Hippocampal formation (tissue), 2 donors: ENCODE measurements around the gene TAF12.
"Not testable (repeated sequence)": the region's sequence is repeated elsewhere in the genome, so short reads cannot be mapped to it uniquely, and the experiment has no call there.

Experiments used
- DNase-seq, 2 donors: peaks; one replicate each; lab custom pipeline; 2025; lab: John Stamatoyannopoulos, UW

Gene TAF12

DNA sequence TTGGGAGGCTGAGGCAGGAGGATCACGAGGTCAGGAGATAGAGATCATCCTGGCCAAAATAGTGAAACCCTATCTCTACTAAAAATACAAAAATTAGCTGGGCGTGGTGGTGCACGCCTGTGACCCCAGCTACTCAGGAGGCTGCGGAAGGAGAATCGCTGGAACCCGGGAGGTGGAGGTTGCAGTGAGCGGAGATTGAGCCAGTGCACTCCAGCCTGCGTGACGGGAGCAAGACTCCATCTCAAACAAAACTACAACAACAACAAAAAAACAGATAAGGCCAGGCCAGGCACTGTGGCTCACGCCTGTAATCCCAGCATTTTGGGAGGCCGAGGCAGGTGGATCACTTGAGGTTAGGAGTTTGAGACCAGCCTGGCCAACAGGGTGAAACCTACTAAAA lies 2.5 kb upstream of the TAF12 start:
- not testable (repeated sequence) for DNase-seq

DNA sequence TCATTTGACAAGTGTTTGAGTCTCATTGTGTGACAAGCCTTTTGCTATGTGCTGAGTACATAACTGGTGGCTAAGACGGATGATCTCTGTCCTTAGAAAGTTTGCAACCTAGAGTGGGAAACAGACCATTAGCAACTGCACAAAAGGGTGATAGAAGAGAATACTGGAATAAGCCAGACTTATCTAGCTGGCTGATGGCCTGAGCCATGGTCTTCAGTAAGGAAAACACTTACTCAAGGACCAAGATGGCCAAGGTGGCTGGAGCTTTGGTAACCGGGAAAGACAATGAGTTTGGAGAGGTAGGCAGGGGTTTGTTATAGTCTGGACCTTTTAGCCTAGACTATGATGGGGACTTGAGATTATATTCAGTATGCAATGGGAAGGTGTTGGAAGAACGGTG lies 1.6 kb upstream of the TAF12 start:
- DNase-seq, result no peak

DNA sequence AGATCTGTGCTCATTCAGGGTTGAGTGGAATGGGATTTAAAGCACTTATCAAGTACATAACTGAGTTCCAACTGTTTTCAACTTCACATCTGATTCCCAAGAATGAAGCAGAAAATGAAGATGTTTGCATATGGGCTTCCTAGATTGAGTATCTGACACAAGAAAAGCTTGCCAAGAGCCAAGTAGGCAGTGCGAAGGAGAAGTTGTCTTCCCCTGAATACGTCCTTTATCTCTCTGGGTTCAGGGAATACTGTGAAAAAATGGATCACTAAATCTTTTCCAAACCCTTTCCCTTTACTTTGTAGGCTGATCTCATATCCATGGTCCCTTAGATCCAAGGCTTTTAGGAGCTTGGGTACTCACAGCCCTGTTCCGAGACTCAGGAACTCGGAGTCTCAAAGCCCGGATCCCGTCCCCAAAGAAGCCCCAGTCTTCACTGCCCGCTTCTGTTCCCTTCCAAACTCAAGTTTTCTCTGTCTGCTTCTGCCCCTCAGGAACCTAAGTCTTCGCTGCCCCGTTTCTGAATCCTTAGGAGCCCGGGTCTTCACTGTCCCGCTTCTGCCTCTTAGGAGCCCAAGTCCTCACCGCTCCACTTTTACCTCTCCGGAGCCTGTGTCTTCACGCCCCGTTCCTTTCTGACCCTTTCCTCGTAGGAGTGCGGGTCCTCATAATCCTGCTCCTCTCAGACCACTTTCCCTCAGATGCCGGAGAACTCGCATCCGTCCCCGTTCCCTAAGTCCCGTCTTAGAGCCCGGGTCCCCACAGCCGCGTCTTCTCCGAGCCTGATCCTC lies 616 bp downstream of the TAF12 start:
- DNase-seq, result no peak

DNA sequence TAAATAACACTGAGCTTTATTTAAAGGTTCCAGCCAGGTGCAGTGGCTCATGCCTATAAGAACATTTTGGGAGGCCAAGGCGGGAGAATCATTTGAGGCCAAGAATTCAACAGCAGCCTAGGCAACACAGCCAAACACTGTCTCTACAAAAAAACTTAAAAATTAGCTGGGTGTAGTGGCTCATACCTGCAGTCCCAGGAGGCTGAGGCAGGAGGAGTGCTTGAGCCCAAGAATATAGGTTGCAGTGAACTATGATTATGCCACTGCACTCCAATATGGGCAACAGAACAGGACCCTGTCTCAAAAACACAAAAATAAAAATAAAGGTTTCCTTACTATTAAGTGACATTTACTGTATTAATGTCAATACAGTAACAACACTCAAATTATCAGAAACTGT lies 2.1 kb downstream of the TAF12 start:
- DNase-seq, result no peak

DNA sequence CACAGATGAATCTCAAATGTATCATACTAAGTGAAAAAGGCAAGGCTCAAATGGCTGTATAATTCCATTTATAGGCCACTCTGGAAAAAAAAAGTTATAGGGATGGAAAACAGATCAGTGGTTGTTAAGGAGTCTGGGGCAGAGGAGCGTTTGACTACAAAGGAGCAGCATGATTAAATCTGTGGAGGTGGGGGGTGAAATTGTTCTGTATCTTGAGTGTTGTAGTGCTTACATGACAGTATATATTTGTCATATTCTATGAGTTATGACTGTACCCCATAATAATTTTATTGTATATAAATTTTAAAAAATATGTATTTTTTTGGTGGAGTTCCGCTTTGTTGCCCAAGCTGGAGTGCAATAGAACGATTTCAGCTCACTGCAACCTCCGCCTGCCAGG lies 10.3 kb downstream of the TAF12 start:
- no peak for DNase-seq

DNA sequence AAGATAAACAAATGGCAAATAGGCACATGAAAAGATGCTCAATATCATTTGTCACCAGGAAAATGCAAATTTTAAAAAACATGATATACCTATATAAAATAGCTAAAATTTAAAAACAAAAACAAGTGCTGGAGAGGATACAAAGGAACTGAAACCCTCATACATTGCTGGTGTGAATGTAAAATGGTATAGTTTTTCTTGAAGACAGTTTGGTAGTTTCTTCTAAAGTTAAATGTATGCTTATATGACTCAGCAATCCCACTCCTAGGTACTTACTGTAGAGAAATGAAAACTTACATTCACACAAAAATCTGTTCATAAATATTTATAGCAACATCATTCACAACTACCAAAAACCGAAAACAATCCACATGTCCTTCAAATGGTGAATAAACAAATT lies 11.2 kb downstream of the TAF12 start:
- DNase-seq, result no peak

DNA sequence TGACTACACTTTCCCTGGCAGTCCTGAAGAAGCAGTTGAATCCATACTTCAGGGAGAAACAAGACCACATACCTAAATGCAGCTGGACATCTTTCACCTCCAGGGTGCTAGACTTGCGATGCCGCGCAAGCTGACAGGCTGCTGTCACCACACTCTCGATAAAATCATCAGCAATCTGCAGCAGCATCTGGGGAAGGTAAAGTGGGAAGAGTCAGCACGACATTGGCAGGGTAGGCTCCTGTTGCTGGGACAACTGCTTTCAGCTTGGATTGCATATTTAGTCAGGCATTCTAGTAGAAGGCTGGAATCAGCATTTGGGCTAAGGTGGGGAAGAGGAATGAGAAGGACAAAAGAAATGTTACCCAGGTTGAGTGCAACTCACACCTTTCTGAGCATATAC lies 29.7 kb downstream of the TAF12 start:
- DNase-seq, result no peak

DNA sequence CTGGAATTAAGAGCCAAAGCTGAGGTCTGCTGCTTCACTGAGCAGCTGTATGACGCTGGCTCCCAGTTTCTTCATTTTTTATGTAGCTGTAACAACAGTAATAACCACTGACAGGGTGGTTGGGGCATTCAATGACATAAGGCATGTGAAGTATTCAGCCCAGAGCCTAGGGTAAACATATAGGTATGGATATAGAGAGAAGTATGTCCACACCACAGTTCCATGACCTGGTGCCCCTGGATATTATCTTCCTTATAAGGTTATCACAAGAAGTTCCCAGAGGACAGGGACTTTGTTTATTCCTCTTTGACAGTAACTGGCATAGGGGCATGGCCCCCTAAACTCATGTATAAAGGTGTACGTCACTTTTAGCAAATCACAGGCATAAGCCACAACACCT lies 36.1 kb downstream of the TAF12 start:
- DNase-seq, result no peak

DNA sequence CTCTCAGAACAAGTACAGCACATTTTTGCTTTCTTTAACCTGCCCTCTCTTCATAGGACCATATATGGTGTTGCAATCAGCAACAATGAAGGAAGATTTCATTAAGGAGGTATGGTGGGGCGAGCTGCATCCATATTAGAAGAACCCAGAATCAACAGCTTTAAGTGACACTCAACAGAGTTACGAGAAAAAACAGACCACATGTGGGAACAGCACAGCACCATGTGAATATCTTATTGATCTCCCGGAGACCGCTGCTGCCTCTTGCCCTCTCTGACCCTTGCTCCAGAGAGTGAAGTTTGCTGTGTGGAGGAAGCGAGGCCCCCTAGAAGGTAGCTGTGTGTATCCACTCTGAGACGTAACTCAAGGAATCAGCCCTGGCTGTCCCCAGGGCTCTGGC lies 37.9 kb downstream of the TAF12 start:
- no peak for DNase-seq

DNA sequence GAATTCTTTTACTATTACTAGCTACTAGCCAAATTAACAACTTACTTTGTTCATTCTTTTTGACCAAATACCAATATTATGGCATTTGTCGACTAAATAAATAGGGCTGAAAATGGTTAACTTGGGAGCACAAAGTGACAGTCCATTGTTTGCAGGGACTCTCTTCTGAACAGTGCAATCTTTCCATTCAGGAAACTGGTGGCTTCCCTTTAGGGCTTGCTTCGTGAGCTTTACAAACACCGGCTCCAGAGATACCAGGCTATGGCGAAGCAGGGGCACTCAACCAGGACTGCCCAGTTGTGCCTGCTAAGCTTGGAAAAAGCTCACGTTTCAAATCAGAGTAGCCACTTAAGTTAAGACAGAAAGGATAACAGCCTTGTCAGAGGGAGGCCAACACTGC lies 38.5 kb downstream of the TAF12 start:
- DNase-seq, result no peak

DNA sequence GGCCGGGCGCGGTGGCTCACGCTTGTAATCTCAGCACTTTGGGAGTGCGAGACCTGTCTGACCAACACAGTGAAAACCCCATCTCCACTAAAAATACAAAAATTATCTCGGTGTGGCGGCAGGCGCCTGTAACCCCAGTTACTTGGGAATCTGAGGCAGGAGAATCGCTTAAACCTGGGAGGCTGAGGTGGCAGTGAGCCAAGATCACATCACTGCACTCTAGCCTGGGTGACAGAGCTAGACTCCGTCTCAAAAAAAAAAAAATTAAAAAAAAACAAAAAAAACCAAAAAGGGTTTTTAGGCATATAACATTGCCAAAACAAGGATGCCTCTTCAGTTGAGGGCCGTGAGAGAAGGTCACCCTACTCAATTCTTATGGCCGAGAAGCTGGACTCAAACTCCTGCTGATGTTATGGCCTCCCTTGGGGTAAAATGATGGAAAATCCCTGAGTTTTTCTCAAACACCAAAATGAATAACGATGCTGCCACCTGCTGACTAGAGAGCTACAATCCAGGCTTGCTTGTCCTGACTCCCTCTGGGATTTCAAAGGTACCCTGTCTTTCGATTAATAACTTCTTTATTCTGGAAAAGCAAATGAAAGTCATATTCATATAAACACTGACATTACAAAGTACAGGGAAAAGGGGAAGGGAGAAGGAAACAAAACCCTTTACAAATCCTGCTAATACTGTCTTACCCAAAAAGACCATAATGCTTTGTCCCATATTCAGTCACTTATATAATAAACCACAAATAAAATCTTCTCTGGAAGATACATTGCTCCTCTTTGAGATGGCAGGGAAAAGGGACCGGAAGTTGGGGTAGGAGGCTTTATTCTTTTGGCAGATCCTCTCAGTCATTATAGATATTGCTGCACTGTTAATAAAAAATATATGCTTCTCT lies 40.1 kb downstream of the TAF12 start:
- peak; percentile 48 to 88 for DNase-seq

DNA sequence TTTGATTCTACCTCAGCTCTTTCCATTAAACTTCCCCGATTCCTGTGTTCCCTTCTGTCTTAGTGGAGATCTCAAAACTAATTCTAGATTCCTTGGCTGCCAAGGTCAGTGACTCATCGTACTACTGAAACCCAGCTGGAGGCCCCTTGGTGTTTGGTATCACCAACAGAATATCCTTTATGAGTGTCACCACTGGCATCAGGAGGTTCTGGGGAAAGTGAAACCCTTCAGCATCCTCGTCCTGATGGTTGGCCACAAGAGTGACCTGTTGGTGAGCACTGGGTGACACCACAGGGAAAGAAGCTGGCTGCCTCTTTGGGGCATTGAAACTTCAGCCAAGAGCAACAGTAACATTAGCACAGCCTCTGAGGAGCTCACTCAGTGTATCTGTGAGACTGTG lies 41.2 kb downstream of the TAF12 start:
- DNase-seq, result no peak

DNA sequence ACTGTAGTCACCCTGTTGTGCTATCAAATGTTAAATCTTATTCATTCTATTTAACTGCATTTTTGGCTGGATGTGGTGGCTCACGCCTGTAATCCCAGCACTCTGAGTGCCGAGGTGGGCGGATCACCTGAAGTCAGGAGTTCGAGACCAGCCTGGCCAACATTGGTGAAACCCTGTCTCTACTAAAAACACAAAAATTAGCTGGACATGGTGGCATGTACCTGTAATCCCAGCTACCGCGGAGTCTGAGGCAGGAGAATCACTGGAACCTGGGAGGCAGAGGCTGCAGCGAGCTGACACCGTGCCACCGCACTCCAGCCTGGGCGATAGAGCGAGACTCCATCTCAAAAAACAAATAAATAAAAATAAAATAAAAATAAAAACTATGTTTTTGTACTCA lies 46.6 kb downstream of the TAF12 start:
- DNase-seq, result not testable (repeated sequence)

DNA sequence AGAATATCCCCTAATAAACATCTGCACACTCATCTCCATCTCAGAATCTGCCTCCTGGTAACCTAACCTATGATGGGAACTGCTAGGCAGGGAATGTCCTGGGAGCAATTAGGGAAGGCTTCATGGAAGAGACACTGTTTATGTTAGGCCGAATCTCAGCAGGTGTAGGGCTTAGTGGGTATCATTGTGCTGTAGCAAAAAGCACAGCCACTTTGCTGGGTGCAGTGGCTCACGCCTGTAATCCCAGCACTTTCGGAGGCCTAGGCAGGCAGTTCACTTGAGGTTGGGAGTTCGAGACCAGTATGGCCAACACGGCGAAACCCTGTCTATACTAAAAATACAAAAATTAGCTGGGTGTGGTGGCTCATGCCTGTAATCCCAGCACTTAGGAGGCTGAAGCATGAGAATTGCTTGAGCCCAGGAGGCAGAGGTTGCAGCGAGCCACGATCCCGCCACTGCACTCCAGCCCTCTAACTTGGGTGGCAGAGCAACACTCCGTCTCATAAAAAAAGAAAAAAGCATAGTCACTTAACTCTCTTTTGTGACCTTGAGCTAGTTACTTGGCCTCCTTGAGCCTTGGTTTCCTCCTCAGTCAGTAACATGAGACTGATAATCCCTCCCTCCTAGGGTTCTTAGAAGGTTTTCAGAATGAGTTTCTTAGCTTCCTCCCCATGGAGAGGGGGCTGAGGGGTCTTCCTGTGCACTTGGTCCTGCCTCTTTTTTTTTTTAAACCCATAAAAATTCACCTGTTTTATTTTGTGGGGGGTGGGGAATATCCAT lies 47.3 kb downstream of the TAF12 start:
- DNase-seq, result no peak

DNA sequence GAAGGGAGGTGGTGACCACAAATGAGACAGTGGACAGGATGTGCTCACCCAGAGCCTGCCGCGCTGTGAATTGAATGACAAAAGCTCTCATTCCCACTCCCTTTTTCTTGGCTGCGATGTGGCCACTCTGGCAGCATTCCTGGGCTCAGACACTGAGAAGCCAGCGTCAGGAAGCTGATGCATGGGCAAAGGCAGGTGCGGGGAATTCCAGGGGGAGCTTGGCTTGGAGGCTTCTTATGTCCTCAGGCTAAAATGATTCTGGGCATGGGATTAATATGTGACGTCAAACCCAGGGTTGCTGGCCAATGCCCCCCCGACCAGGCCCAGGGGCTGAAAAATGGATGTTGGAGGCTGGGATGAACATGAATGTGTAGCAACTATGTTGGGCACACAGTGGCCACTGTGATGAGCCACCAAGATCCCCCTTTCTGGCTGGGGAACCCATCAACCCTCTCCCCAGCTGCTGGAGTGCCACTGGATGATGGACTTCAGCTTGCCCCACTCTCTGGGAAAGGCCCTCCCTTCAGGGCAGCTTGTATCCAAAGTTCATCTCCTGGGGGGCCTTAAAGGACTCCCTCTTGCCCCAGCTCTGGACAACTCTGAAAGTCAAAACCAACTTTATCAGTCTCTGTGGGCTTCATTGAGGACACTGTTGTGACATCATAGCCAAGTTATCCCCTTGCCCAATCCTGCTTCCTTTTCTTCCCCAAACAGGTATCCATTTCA lies 48.0 kb downstream of the TAF12 start:
- DNase-seq, result not testable (repeated sequence)

DNA sequence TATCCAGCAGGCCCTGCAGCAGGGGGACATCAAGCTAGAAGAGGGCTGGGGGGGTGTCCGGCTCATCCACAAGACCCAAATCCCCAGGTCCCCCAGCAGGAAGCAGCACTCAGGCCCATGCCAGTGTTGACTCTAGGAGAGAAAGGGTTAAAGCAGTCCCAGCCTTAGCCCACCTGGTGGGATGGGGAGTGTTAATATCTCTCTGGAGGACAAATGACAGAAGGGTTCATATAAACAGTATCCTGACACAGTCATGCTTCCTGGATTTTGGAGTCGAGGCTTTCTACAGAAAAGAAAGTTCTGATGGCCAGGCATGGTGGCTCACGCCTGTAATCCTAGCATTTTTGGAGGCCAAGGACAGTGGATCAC lies 48.9 kb downstream of the TAF12 start:
- not testable (repeated sequence) for DNase-seq

DNA sequence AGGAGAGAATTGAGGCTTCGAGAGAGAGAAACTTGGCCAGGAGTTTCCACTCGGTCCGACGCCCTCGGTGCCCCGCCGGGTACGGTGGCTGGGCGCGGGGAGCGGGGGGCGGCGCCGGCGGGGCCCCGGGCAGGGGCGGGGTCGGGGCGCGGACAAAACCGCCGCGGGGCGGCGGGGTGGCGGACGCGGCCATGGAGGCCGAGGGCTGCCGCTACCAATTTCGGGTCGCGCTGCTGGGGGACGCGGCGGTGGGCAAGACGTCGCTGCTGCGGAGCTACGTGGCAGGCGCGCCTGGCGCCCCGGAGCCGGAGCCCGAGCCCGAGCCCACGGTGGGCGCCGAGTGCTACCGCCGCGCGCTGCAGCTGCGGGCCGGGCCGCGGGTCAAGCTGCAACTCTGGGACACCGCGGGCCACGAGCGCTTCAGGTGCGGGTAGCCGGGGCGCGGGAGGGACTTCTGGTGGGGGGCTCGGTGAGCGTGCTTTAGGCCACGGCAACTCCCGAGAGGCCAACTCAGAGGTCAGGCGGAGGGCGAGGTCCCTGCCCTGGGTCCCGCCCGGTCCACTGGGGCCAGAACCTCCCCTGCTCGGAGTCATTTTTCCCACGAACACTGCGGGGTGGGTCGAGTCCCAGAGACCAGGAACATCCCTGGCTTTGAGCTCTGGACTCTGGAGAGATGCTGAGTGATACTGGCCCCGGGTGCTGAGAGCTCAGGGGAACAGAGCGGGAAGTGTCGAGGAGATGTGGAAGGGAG lies 50.4 kb downstream of the TAF12 start:
- no peak for DNase-seq

DNA sequence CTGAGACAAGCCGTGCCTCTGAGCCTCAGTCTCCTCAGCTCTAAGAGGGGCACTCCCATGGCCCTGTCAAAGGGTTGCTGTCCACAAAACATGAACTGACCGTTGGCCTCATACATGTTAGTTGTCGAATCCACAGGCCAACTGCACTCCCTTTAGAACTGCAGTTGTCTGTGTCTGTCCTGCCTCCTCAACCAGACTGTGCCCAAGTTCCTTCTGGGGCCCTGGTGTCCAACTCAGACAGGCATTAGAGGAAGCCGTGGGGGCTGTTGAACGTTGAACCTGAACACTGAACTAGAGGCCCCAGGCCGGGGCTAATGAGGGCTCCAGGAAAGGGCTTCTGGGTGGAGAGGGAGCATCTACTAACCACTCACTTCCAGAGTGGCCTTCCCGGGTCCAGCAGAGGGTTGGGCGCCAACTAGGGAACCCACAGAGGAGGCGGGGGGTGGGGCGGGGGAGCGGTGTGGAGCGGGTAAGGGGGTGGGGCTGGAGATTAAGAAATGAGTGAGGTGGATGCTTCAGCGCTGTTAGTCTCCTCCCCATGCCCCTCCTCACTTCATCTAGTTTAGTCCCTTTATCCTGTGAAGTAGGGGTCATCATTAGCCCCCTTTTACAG lies 51.1 kb downstream of the TAF12 start, which contains the start of gene RAB42:
Gene RAB42 (plus strand): TSS at position 558 of the 613 bp plus-strand sequence. CDS start 247 bp downstream, outside the sequence.
- no peak for DNase-seq

DNA sequence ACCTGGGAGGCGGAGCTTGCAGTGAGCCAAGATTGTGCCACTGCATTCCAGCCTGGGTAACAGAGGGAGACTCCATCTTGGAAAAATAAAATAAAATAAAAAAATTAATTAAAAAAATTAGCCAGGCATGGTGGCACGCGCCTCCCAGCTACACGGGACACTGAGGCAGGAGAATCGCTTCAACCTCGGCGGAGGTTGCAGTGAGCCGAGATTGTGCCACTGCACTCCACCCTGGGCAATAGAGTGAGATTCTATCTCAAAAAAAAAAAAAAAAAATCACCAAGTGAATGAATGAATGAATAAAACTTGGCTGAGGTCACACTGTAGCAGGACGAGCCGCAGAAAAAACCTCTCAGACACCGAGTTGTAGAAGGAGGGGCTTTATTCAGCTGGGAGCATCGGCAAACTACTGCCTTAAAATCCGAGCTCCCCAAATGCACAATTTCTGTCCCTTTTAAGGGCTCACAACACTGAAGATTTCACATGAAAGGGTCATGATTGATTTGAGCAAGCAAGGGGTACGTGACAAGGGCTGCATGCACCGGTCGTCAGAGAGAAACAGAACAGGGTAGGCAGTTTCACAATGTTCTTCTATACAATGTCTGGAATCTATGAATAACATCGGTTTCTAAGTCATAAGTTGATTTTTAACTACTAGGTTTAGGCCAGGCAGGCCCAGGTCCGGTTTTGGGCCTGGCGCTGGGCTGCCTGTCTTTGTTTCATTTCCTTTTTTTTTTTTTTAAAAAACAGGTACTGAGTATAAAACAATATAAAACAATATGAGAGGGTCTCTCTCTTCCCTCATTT lies 56.1 kb downstream of the TAF12 start:
- not testable (repeated sequence) for DNase-seq

DNA sequence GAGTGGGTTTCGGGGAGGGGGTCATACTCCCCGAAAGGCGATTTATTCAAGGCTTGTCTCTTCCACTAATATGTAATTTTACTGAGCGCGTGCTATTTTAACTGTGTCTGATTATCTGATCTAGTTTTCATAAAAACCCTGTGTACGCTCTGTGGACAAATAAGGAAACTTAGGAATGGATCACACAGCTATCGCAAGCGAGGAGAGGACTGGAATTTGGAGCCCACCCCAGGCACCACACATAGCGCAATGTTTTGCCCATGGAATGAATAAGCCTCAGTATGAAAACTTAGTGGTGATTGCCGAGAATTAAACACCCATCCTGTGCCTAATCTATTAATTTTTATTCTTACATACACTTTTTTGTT lies 60.6 kb downstream of the TAF12 start:
- DNase-seq, result no peak
